GM13976 (cell line): ENCODE results near the gene CDKL4.

Experiments used
- DNase-seq: peaks from one replicate; pipeline ENCODE4 v3.0.0; 2012; ENCODE audit warnings: low spot score
- in situ Hi-C: fragments of 300-500 bp; cut with MboI; formaldehyde crosslinking; loops from one replicate; pipeline ENCODE4 v1.12.0; 2022; ENCODE audit warnings: low sequenced_read_pairs, mixed read lengths, inconsistent platforms; ENCODE audit not compliant: unreplicated experiment
- TF ChIP-seq, protein P1 (sequence below): IDR thresholded peaks from 2 replicates; pipeline ENCODE4 v1.5.1; 2012; ENCODE audit warnings: borderline replicate concordance, mild to moderate bottlenecking; ENCODE audit not compliant: insufficient read depth; ENCODE audit errors: extremely low read depth, missing control alignments, control extremely low read depth

The CDKL4 gene

DNA sequence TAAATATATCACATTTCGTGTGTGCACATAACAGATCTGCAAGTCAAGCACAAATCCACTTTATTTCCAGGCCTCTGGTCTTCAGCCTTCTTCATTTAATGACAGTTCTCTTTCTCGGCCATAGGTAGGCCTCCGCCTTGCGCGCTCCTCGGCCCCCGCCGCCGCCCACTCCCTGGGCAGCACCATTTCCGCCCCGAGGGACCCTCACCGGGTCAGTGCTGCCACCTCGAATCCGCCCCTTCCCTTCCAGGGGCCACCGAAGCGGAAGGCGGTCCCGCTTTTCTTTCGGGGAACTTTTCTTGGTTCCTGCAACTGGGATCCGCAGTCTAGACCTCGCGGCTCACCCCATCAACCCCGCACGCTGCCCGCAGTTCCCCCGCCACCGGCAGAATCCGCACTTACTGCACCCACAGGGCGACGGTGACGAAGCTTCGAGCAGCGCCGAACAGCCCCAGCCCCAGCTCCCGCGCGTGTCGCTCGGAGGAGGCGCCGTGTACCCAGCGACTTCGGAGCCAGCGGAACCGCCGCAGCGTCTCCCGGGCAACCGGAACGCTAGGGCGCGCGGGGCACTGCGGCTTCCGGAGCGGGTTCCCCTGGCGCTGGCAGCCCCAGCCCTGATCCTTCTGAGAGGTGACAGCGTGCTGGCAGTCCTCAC lies at the start of gene CDKL4:
Gene CDKL4, minus strand, starts transcription at position 502 of the 655 bp plus-strand sequence.
- TF ChIP-seq, protein P1, sequence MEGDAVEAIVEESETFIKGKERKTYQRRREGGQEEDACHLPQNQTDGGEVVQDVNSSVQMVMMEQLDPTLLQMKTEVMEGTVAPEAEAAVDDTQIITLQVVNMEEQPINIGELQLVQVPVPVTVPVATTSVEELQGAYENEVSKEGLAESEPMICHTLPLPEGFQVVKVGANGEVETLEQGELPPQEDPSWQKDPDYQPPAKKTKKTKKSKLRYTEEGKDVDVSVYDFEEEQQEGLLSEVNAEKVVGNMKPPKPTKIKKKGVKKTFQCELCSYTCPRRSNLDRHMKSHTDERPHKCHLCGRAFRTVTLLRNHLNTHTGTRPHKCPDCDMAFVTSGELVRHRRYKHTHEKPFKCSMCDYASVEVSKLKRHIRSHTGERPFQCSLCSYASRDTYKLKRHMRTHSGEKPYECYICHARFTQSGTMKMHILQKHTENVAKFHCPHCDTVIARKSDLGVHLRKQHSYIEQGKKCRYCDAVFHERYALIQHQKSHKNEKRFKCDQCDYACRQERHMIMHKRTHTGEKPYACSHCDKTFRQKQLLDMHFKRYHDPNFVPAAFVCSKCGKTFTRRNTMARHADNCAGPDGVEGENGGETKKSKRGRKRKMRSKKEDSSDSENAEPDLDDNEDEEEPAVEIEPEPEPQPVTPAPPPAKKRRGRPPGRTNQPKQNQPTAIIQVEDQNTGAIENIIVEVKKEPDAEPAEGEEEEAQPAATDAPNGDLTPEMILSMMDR = no peak
- in situ Hi-C loops = no loop called here
- DNase-seq = peak; percentile 52

- no peak for DNase-seq
- in situ Hi-C loops = no loop called here
- TF ChIP-seq, protein P1 = no peak
Measured at GRCh38 chr2:39290433-39290832, 46.7 kb upstream of the CDKL4 start.

DNA sequence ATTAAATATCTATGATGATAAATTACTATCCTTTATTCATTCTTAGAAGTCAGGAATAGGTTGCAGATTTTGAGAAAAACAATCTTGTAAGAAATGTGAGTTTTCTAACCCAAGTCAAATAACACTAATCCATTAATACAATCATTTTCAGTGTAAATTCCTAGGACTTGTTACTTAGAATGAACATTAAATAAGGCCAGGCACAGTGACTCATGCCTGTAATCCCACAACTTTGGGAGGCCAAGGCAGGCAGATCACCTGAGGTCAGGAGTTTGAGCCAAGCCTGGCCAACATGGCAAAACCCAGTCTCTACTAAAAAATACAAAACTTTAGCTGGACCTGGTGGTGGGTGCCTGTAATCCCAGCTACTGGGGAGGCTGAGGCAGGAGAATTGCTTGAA lies 45.8 kb upstream of the CDKL4 start:
- no peak for DNase-seq
- TF ChIP-seq, protein P1 = no peak
- in situ Hi-C loops = no loop called here

GRCh38 chr2:39283561-39283960 lies 39.8 kb upstream of the CDKL4 start:
- DNase-seq = no peak
- in situ Hi-C loops = no loop called here
- TF ChIP-seq, protein P1 = no peak

DNA sequence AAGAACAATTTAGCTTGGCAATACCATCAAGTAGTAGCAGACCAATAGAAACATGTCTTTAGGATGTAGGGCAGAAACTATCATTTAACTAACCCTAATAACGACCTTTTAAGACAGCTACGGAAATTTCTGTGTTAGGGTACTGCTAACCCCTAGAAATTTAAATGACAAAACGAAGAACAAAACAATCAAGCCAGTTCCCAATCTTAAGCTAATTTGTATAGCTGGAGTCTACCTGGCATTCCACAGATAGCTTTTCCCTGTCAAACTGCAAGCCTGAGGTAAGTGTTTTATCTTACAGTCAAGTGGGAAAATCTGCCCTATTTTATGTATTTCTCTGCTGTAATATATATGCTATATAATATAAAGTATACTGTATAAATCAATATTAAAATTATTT lies 37.6 kb upstream of the CDKL4 start:
- TF ChIP-seq, protein P1 = no peak
- in situ Hi-C loops = no loop called here
- no peak for DNase-seq

DNA sequence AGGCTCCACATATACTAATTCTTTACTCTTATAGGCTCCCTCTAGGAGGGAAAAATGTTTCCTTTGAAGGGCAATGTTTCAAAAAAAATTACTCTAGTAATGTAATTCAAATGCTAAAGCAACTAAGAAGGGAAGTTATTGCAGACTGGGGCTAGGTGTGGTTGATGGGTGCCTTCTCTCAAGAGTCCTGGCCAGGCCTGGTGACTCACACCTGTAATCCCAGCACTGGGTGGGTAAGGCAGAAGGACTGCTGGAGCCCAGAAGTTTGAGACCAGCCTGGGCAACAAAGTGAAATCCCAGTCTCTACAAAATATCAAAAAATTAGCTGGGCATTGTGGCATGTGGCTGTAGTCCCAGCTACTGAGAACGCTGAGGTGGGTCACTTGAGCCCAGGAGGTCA lies 31.2 kb upstream of the CDKL4 start:
- TF ChIP-seq, protein P1 = no peak
- in situ Hi-C loops = no loop called here
- no peak for DNase-seq
